VCaP (cell line): ENCODE data around the gene MRPL55.

ENCODE experiments used
- H3K27ac ChIP-seq: fragments of 450-650 bp; 2 replicates; pipeline ENCODE4 v1.5.1; 2017
- TF ChIP-seq, protein P1 (sequence below): fragments of 450-650 bp; conservative IDR thresholded peaks from 2 replicates; pipeline ENCODE4 v1.5.1; 2017; ENCODE audit warnings: mild to moderate bottlenecking, moderate library complexity

The MRPL55 gene

DNA sequence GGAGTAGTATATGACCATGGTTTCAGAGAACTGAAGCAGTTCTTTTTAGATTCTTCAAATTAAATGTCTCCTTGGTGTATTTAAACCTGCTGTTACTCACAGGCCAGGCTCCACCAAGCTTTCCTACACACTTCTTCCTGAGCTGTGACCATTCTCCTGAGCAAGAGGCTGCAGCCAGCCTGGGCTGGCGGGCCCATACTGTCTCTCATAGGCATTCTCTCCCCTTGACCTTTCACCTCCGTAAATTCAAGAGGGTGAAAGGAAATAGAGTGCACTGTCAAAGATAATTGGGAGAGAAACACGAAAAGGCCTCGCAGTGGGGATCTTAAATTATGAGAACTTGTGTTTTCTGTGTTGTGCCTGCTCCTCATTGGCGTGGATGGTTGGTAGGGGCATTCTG, 24.3 kb downstream of the MRPL55 start:
- no peak overlapping the region for H3K27ac ChIP-seq
- TF ChIP-seq, protein P1, sequence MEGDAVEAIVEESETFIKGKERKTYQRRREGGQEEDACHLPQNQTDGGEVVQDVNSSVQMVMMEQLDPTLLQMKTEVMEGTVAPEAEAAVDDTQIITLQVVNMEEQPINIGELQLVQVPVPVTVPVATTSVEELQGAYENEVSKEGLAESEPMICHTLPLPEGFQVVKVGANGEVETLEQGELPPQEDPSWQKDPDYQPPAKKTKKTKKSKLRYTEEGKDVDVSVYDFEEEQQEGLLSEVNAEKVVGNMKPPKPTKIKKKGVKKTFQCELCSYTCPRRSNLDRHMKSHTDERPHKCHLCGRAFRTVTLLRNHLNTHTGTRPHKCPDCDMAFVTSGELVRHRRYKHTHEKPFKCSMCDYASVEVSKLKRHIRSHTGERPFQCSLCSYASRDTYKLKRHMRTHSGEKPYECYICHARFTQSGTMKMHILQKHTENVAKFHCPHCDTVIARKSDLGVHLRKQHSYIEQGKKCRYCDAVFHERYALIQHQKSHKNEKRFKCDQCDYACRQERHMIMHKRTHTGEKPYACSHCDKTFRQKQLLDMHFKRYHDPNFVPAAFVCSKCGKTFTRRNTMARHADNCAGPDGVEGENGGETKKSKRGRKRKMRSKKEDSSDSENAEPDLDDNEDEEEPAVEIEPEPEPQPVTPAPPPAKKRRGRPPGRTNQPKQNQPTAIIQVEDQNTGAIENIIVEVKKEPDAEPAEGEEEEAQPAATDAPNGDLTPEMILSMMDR: no peak

DNA sequence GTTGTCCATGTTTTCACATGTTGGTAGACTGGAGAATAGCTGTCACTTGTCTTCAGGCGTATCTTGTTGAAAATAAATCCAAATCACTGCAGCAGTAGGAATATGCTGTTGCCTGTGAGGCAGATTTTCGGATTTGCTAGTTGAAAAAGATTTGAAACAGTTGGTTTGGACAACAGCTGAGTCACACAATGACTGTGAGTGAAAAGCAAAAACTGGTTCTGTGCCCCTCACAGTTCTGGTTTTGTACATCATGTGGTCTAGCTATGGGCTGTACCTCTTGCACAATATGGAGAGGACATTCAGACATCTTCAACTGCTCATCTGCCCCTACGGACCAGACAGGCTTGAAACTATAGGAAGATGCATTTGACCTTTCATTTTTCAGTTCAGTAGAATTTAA, 24.8 kb downstream of the MRPL55 start:
- TF ChIP-seq, protein P1: no peak

DNA sequence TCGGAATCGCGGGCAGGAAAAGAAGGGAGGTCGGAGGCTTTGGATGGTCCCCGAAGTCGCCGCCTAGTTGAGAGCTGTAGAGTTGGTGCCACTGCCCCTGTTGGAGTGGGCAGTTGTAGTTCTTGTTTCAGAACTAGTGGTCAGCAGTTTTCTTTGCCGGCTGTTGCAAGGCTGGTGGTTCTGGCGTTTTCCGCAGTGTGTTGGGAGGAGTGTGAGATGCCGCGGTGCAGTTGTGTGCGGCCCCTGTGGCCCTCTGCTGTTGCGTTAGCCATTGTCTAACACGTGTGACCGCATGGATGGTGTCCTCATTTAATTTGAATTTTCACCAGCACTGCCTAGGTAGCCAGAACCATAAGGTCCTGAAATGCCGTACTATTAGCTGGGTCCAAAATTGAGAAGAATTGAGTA, 25.2 kb downstream of the MRPL55 start:
- peak overlapping the region; percentile 74 for H3K27ac ChIP-seq
- TF ChIP-seq, protein P1: no peak

More for the DNA sequence above, 24.8 kb downstream of the MRPL55 start:
- H3K27ac ChIP-seq: no peak overlapping the region

DNA sequence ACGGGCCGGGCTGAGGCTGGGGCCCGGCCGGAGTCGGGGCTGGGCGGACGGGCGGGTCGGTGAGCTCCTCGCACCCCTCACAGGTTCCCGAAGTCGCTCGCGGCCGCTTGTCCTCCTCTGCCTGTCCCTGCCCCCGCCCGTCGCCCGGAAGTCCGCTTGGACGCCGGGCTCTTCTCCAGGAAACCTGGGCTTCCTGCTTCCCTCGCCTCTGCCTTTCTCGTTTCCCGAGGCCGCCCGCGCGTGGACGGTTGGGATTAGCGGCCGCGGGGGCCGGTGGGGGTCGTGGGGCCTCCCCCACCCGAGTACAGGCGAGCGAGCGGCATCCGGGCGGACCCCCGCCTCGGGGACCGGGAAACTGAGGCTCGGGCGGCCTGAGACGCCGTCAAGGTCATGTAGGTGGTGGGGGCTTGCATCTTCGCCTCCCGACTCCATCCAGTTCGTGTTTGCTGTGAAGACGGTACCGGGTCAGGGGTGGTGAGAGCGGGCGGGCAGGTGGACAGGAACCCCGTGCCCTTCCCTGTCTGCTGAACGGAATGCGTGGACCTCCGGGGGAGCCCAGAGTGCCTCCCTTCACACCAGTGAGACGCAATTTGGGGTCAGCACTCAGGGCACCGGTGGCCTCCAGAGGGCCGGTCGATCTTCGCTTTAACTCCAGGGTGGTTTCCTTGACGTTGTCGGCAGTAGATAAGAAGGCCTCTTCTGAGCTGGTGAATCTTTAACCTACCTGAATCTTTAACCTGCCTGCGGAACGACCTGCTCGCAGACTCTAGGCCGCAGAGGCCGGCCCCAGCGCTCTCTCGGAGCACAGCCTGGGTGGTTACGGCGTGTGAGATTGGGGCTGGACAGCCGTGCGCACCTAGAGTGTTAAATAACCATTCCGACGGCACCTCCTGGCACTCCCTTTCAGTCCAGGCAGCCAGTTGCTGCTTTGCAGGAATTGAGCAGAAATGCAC, 25.9 kb downstream of the MRPL55 start:
- peak overlapping the region; percentile 74 for H3K27ac ChIP-seq
- TF ChIP-seq, protein P1: no peak

DNA sequence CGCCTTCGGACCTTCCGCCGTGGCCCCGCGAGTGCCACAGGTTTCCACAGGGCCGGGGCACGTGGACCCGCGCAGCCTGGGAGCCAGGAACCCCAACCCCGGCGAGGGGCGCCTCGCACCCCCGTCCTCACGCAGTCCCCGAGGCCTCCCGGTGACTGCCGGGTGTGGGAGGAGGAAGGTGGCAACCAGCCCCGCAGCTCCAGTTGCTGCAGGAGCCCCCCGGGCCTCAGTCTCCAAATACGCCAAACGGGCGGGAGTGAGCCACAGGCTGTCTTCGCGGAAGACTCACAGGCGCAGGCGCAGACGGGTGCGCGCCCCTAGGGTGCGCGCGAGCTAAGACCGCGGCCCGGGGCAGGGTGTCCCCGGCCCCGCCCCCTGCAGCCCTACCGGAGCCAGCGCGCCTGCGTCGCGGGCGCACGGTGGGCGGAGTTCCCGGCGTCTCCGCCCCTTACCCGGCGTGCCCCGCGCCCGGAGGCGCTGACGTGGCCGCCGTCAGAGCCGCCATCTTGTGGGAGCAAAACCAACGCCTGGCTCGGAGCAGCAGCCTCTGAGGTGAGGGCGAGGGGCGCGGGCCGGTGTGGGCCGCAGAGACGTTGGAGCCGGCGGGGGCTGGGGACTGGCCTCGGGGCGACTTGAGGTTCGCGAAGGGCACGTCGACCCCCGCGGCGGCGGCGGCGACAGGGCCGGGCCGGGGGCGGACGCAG, 26.7 kb downstream of the MRPL55 start, which contains the start of gene ARF1:
TSS of gene ARF1 (plus strand) at position 495 of the 704 bp plus-strand sequence. CDS start 14,407 bp downstream, outside the sequence.
- TF ChIP-seq, protein P1: no peak
- peak within 1 kb of the TSS; percentile 74 for H3K27ac ChIP-seq

DNA sequence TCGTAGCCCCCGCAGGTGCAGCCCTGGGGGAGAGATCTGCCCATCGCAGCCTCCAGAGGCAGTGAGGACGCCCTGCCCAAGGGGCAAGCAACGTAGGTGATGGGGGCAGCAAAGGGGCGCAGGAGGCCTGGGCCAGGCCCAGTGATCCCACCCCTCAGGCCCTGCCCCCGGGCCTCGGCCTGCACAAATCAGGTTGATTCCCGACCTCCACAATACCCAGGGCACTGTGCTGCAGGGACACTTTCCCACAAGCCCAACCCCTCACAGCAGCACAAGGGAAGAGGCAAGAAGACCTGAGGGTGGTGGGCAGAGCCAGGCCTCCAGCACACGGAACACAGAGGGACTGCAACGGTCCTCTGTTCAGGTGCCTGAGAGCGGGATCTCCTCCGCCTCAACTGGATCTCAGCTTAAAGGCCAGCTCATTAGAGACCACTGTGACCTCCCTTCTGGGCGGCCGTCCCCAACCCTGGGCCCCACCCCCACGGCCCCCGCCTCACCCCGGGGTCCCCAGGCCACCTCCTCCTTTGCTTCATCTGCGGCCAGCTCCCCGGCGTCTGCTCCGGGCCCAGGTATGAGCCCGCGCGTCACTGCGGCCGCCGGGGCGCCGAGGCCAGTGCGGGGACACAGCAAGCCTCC, 27.4 kb downstream of the MRPL55 start:
- peak overlapping the region; percentile 74; the same call in 1 of the 2 replicates for H3K27ac ChIP-seq

More for the DNA sequence above, 27.4 kb downstream of the MRPL55 start:
- TF ChIP-seq, protein P1: no peak
